HFFc6 (cell line): ENCODE data around the gene TMC1. TPM values are rescaled to one million over a fixed set of nuclear protein-coding genes. Genes with fewer than 3 reads are reported as not detected.

Experiments
- DNase-seq: peaks from one replicate; pipeline ENCODE4 v3.0.0-alpha.2; 2018
- H3K27ac Mint-ChIP-seq: 2 replicates; pipeline ENCODE4 v1.8.0; 2020; ENCODE audit warnings: mild to moderate bottlenecking, mixed read lengths
- H3K27me3 Mint-ChIP-seq: 2 replicates; pipeline ENCODE4 v1.8.0; 2021; ENCODE audit warnings: mild to moderate bottlenecking, moderate library complexity, mixed read lengths; ENCODE audit not compliant: insufficient read depth
- H3K36me3 Mint-ChIP-seq: 2 replicates; pipeline ENCODE4 v1.8.0; 2021; ENCODE audit warnings: low read depth, mixed read lengths
- H3K4me1 Mint-ChIP-seq: 2 replicates; pipeline ENCODE4 v1.8.0; 2020; ENCODE audit warnings: low read depth, mixed read lengths
- H3K4me3 Mint-ChIP-seq: 2 replicates; pipeline ENCODE4 v1.8.0; 2020; ENCODE audit warnings: mild to moderate bottlenecking, moderate library complexity, mixed read lengths
- H3K9me3 Mint-ChIP-seq: 2 replicates; pipeline ENCODE4 v1.8.0; 2020; ENCODE audit warnings: mild to moderate bottlenecking, mixed read lengths
- total RNA-seq, 6 experiments: library from RNA; stranded (reverse); fragmentation: NEBNext Ultra II Directional; extraction: Animal tissue kit (Norgen Biotek cat#: 25700); gene quantifications; 2 replicates in 1 of 6; 3 replicates in 5 of 6; pipeline ENCODE4 v1.2.3, GENCODE V29; 2021
- TF ChIP-seq, protein P1 (sequence below): fragments of 200-600 bp; sonication (generic); IDR thresholded peaks from 2 replicates; pipeline ENCODE4 v1.5.0; 2021; ENCODE audit warnings: antibody characterized with exemption, mild to moderate bottlenecking

The TMC1 gene
- total RNA-seq, 6 experiments from 2014 or later, result 0.09 to 1.1 (median 0.65) TPM

DNA sequence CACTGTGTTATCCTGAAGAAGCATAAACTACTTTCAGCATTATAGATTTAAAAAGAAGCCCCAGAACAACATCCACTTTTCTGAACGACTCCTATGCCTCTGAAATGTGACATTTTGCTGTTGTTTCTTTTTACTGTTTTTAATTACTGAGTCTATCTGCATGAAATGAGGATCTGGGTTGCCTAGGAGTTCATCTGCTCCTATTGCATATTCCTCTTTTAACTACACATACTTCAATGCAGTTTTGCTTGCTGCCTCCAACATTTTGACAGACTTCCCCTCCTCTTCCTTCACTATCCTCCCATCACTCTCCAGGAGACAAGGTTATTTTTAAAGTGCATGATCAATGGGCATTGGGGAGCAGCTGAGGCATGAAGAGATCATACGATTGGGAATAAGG is 164.5 kb downstream of the TMC1 start:
- DNase-seq, result no peak
- TF ChIP-seq, protein P1, sequence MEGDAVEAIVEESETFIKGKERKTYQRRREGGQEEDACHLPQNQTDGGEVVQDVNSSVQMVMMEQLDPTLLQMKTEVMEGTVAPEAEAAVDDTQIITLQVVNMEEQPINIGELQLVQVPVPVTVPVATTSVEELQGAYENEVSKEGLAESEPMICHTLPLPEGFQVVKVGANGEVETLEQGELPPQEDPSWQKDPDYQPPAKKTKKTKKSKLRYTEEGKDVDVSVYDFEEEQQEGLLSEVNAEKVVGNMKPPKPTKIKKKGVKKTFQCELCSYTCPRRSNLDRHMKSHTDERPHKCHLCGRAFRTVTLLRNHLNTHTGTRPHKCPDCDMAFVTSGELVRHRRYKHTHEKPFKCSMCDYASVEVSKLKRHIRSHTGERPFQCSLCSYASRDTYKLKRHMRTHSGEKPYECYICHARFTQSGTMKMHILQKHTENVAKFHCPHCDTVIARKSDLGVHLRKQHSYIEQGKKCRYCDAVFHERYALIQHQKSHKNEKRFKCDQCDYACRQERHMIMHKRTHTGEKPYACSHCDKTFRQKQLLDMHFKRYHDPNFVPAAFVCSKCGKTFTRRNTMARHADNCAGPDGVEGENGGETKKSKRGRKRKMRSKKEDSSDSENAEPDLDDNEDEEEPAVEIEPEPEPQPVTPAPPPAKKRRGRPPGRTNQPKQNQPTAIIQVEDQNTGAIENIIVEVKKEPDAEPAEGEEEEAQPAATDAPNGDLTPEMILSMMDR, result no peak
- no peaks in the 10 kb centered on the region for H3K4me1 Mint-ChIP-seq
- H3K9me3 Mint-ChIP-seq, result no peaks in the 10 kb centered on the region
- no peak overlapping the region for H3K4me3 Mint-ChIP-seq
- H3K27ac Mint-ChIP-seq, result no peak overlapping the region
- H3K27me3 Mint-ChIP-seq, result peaks cover 4% of the 10 kb centered on the region; the same call in 1 of the 2 replicates
- no peaks in the 10 kb centered on the region for H3K36me3 Mint-ChIP-seq

DNA sequence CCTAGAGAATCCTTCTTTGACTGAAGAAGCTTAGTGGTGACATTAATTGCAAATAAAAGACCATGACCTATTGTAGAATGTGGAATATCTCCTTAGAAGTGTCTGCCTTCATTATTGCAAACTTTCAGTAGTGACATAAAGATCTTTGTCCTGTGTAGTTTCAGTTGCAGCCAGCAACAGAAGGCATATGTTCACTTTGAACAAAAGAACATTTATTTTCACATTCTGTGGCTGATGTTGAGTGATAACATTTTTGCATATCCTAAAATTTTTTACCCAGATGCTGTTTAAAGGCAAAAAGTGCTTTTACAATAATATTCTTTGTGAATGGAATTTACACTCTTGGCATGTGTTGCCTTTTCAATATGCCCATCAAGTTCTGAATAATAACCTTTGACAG is 165.9 kb downstream of the TMC1 start:
- H3K27me3 Mint-ChIP-seq, result peaks cover 7% of the 10 kb centered on the region; the same call in 1 of the 2 replicates
- H3K36me3 Mint-ChIP-seq, result no peaks in the 10 kb centered on the region
- DNase-seq, result no peak
- H3K4me1 Mint-ChIP-seq, result no peaks in the 10 kb centered on the region
- H3K27ac Mint-ChIP-seq, result no peak overlapping the region
- no peaks in the 10 kb centered on the region for H3K9me3 Mint-ChIP-seq
- no peak overlapping the region for H3K4me3 Mint-ChIP-seq
- TF ChIP-seq, protein P1, result no peak

DNA sequence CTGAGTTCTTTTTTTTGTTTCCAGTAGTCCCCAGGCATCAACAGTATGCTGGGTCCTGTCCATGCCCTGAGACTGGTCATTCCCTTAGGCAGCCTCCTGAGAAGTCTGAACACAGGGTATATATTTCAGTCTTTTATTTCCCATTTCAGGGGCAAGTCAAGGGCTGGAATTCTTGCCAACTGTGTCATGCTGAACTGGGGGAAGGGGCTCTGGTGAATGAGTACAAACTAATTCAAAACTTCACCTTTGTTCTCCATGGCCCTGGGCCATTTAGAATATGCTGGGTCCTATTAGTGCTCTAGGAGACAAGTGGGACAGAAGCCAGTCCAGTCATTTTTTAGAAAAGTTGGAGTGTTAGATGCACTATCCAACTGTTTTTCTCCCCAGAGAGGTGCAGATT is 170.3 kb downstream of the TMC1 start:
- Mint-ChIP-seq H3K9me3 (no peaks in the 10 kb centered on the region), H3K4me3 (no peak overlapping the region), H3K27me3 (peaks cover 7% of the 10 kb centered on the region; the same call in 1 of the 2 replicates), H3K4me1 (no peaks in the 10 kb centered on the region), H3K36me3 (no peaks in the 10 kb centered on the region), H3K27ac (no peak overlapping the region)
- TF ChIP-seq, protein P1, result no peak
- DNase-seq, result no peak

DNA sequence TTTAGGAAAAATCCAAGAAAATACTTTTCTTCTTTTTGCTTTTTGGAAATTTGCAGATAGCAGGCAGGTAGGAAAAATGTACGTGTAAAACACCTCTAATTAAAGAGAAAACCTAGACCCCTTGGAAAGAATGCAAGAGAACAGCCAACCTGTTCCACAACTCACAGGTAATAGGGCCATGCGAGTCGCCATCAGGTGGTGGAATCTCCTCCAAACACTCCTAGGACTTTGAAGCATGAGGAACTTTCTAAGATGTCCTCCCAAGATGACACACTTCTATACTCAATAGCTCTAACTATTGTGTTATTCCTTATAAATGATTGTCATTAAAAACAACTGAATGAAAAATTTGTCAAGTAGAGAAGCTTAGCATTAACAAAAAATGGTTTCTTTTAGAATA is 174.0 kb downstream of the TMC1 start:
- no peaks in the 10 kb centered on the region for H3K9me3 Mint-ChIP-seq
- H3K4me3 Mint-ChIP-seq, result no peak overlapping the region
- no peak for DNase-seq
- TF ChIP-seq, protein P1, result no peak
- H3K27me3 Mint-ChIP-seq, result peaks cover 3% of the 10 kb centered on the region
- no peak overlapping the region for H3K27ac Mint-ChIP-seq
- no peaks in the 10 kb centered on the region for H3K36me3 Mint-ChIP-seq
- no peaks in the 10 kb centered on the region for H3K4me1 Mint-ChIP-seq

DNA sequence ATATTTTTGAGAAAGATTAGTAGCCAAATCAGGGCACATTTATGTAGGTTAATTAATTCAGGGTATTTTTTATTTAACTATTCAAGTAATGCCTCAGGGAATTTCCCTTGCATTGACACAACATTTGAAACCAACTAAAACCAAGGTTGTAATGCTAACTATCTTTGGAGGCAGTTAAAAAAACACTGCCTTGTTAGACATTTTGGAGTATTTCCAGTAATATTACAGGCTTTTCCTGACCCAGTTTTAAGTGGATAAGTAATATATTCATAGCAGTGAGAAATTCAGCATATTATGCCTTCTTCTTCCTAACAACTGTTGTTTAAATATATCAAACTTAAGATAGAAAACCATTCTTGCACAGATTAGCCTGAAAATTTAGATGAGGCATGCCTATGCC is 175.1 kb downstream of the TMC1 start:
- H3K4me3 Mint-ChIP-seq, result no peak overlapping the region
- H3K4me1 Mint-ChIP-seq, result no peaks in the 10 kb centered on the region
- no peak for DNase-seq
- H3K9me3 Mint-ChIP-seq, result no peaks in the 10 kb centered on the region
- H3K27ac Mint-ChIP-seq, result no peak overlapping the region
- TF ChIP-seq, protein P1, result no peak
- H3K36me3 Mint-ChIP-seq, result no peaks in the 10 kb centered on the region
- peaks cover 3% of the 10 kb centered on the region for H3K27me3 Mint-ChIP-seq

DNA sequence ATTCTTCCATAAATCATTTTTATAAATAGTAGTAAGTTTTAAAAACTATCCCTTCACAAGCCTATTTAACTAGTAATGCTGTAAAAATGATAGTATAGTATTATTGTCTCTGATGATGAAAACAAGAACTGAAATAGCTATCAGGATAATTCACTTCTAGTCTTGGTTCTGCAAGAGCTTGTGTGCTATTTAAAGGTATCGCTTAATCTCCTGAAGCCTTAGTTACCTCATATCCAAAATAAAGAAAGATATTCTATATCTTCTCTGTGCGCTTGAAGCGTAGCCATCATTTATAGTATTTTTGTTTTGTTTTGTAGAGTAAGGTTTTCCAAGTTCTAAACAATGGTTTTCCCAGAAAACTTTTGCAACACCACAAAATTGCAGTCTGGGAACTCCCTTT is 180.1 kb downstream of the TMC1 start:
- no peak overlapping the region for H3K27ac Mint-ChIP-seq
- H3K36me3 Mint-ChIP-seq, result no peaks in the 10 kb centered on the region
- no peak overlapping the region for H3K4me3 Mint-ChIP-seq
- TF ChIP-seq, protein P1, result no peak
- H3K9me3 Mint-ChIP-seq, result no peaks in the 10 kb centered on the region
- H3K27me3 Mint-ChIP-seq, result peaks cover 5% of the 10 kb centered on the region
- DNase-seq, result no peak
- H3K4me1 Mint-ChIP-seq, result no peaks in the 10 kb centered on the region
